K562 (cell line): ENCODE data around the gene VWC2L. TPM values are rescaled to one million over a fixed set of nuclear protein-coding genes. Genes with fewer than 3 reads are reported as not detected.

ENCODE experiments used
- ATAC-seq: fragments of 200-7000 bp; cut with Tn5 transposase; 3 replicates; pipeline ENCODE4 v1.9.1; 2020; ENCODE audit warnings: moderate library complexity
- BruUV-seq: library from RNA; stranded (reverse); fragments of 400-500 nt; replicated peaks from 2 replicates; lab custom pipeline; 2021; lab: Mats Ljungman, UMichigan
- CTCF ChIA-PET: fragments of 300-600 bp; formaldehyde crosslinking; extraction: SDS; loops from one replicate; lab custom pipeline; 2021; ENCODE audit warnings: low intra/inter-chr PET ratio; lab: Yijun Ruan, JAX
- POLR2A ChIA-PET: fragments of 300-600, 350-650 bp; sonication (Branson Sonifier 250); formaldehyde crosslinking; extraction: SDS; loops from one replicate; lab custom pipeline; 2021; ENCODE audit warnings: antibody characterized with exemption, inconsistent platforms; lab: Yijun Ruan, JAX
- DNase-seq, 4 experiments: peaks; one replicate each; pipeline versions ENCODE4 v3.0.0 to v3.0.0-alpha.2; 2011 to 2018; ENCODE audit warnings: low spot score in 3 of 4, mixed read lengths in 3 of 4; ENCODE audit errors: extremely low read depth in 1 of 4
- FAIRE-seq: peaks from 2 replicates; lab custom pipeline; 2011; peaks lifted over from hg19 to GRCh38; lab: Jason Lieb, UNC
- H2AFZ ChIP-seq: 2 replicates; pipeline ENCODE4 v1.6.0; 2011; ENCODE audit warnings: low read depth, low read length, control low read depth, inconsistent platforms
- H3K27ac ChIP-seq: fragments of 200-600 bp; 3 replicates; pipeline ENCODE4 v1.8.0; 2011; ENCODE audit warnings: low read depth, mild to moderate bottlenecking, control low read depth, inconsistent platforms, low read length, moderate library complexity, mixed read lengths; ENCODE audit errors: extremely low read depth
- H3K27me3 ChIP-seq, 2 experiments: fragments of 300-600 bp in 1 of 2; 2 replicates in 1 of 2; 3 replicates in 1 of 2; pipeline versions ENCODE4 v1.6.0 to v1.8.0; 2011; ENCODE audit warnings: inconsistent platforms in 2 of 2, low read length in 2 of 2, mild to moderate bottlenecking in 1 of 2, mixed read lengths in 1 of 2, moderate library complexity in 1 of 2; ENCODE audit not compliant: control insufficient read depth in 2 of 2, insufficient read depth in 2 of 2
- H3K36me3 ChIP-seq: fragments of 300-600 bp; 3 replicates; pipeline ENCODE4 v1.8.0; 2011; ENCODE audit warnings: mild to moderate bottlenecking, low read length, inconsistent platforms; ENCODE audit not compliant: control insufficient read depth, insufficient read depth
- H3K4me1 ChIP-seq, 2 experiments: fragments of 200-600 bp in 1 of 2; replicated peaks in 1 of 2; 2 replicates in 1 of 2; 3 replicates in 1 of 2; pipeline versions ENCODE4 v1.5.1 to v1.8.0; 2011; ENCODE audit warnings: inconsistent platforms in 2 of 2, low read length in 2 of 2, mild to moderate bottlenecking in 1 of 2, mixed read lengths in 1 of 2, moderate library complexity in 1 of 2; ENCODE audit not compliant: control insufficient read depth in 2 of 2, insufficient read depth in 2 of 2
- H3K4me2 ChIP-seq: 2 replicates; pipeline ENCODE4 v1.6.1; 2011; ENCODE audit warnings: low read length, control low read depth, inconsistent platforms, mixed read lengths; ENCODE audit not compliant: insufficient read depth
- H3K4me3 ChIP-seq: fragments of 200-600 bp; sonication (generic), shearing (Covaris generic); 2 replicates; pipeline ENCODE4 v1.5.1; 2016; ENCODE audit warnings: control low read depth, inconsistent platforms
- H3K79me2 ChIP-seq: fragments of 200-600 bp; 3 replicates; pipeline ENCODE4 v1.8.0; 2011; ENCODE audit warnings: low read length, inconsistent platforms; ENCODE audit not compliant: control insufficient read depth, insufficient read depth
- H3K9ac ChIP-seq, 2 experiments: 2 replicates each; pipeline versions ENCODE4 v1.6.0 to v1.6.1; 2011; ENCODE audit warnings: low read depth in 2 of 2, low read length in 2 of 2, control low read depth in 1 of 2, inconsistent platforms in 1 of 2, mild to moderate bottlenecking in 1 of 2, mixed read lengths in 1 of 2; ENCODE audit not compliant: insufficient read depth in 1 of 2
- H3K9me1 ChIP-seq: one replicate; pipeline ENCODE4 v1.6.0; 2011; ENCODE audit warnings: inconsistent platforms, mild to moderate bottlenecking, low read length, moderate library complexity; ENCODE audit not compliant: control insufficient read depth, insufficient read depth
- H3K9me3 ChIP-seq: replicated peaks from 2 replicates; pipeline ENCODE4 v1.5.1; 2011; ENCODE audit warnings: low read depth, low read length, inconsistent platforms; ENCODE audit not compliant: control insufficient read depth, insufficient read depth
- H4K20me1 ChIP-seq: replicated peaks from 2 replicates; pipeline ENCODE4 v1.6.1; 2011; ENCODE audit warnings: low read length, inconsistent platforms, mixed read lengths; ENCODE audit not compliant: control insufficient read depth, insufficient read depth
- CBFA2T2 ChIP-seq: fragments of 450-650 bp; conservative IDR thresholded peaks from 2 replicates; pipeline ENCODE4 v1.6.1; 2017; ENCODE audit warnings: mild to moderate bottlenecking
- DIDO1 ChIP-seq: fragments of 450-650 bp; IDR thresholded peaks from 2 replicates; pipeline ENCODE4 v1.6.1; 2016; ENCODE audit warnings: low read depth, missing biosample characterization, missing genetic modification characterization
- EGR1 ChIP-seq: fragments of 450-650 bp; conservative IDR thresholded peaks from 2 replicates; pipeline ENCODE4 v1.6.1; 2017; ENCODE audit warnings: mild to moderate bottlenecking
- ELF4 ChIP-seq: fragments of 450-650 bp; formaldehyde crosslinking; IDR thresholded peaks from 2 replicates; pipeline ENCODE4 v1.4.0; 2022; ENCODE audit warnings: missing genetic modification characterization
- FOXJ3 ChIP-seq: sonication (generic); formaldehyde crosslinking; IDR thresholded peaks from 2 replicates; pipeline ENCODE4 v1.4.0; 2020; ENCODE audit warnings: mild to moderate bottlenecking, missing genetic modification reagents
- RBM34 ChIP-seq: fragments of 200-400 bp; formaldehyde crosslinking; IDR thresholded peaks from 2 replicates; pipeline ENCODE4 v1.6.1; 2018; ENCODE audit warnings: low read length, borderline replicate concordance; ENCODE audit not compliant: insufficient read depth
- RUNX1 ChIP-seq: sonication (generic); IDR thresholded peaks from 2 replicates; pipeline ENCODE4 v1.6.1; 2016; ENCODE audit warnings: antibody characterized with exemption, low read depth
- TCF7L2 ChIP-seq: fragments of 150-350 bp; IDR thresholded peaks from 2 replicates; pipeline ENCODE4 v1.6.1; 2016; ENCODE audit warnings: low read depth, mild to moderate bottlenecking, low read length, moderate library complexity
- WGBS: fragments of 100-300 bp; shearing (Covaris generic); methylation state at CpG from one replicate; pipeline ENCODE4 v1.1.6; 2016; ENCODE audit warnings: low coverage, mixed read lengths; ENCODE audit not compliant: insufficient coverage; ENCODE audit errors: missing lambda C conversion rate; 5-methylcytosine and 5-hydroxymethylcytosine counted together
- in situ Hi-C: fragments of 300-500 bp; cut with MboI; formaldehyde crosslinking; loops from 4 replicates; pipeline ENCODE4 v1.15.0; 2018; ENCODE audit warnings: inconsistent platforms, mixed read lengths
- intact Hi-C: fragments of 100-400 bp; cut with micrococcal nuclease; formaldehyde crosslinking; loops from 2 replicates; pipeline ENCODE4 v1.14.2; 2022
- polyA plus RNA-seq, 8 experiments: library from polyadenylated mRNA; depleted of rRNA in 4 of 8; stranded (reverse) in 5 of 8; unstranded in 3 of 8; fragments of >200 nt; fragmentation: Nextera tagmentation in 2 of 8; fragmentation: Illumina TruSeq in 1 of 8; extraction: Ambion mirVana in 2 of 8; extraction: Trizol in 1 of 8; gene quantifications; 2 replicates each; pipeline versions ENCODE4 v1.2.1 to v1.2.3, GENCODE V29; 2011 to 2014; ENCODE audit warnings: inconsistent platforms in 1 of 8, missing spikeins in 1 of 8
- total RNA-seq, 7 experiments: library from RNA; depleted of rRNA in 6 of 7; stranded (reverse); fragments of >200 nt in 6 of 7; fragmentation: Illumina TruSeq in 2 of 7; extraction: Trizol in 2 of 7; gene quantifications; 2 replicates each; pipeline versions ENCODE4 v1.2.1 to v1.2.3, GENCODE V29; 2011 to 2021; ENCODE audit warnings: low replicate concordance in 1 of 7
- TF ChIP-seq, protein P1 (sequence below): fragments of 450-650 bp; IDR thresholded peaks from 2 replicates; pipeline ENCODE4 v1.6.1; 2018; ENCODE audit not compliant: partially characterized antibody

The VWC2L gene
- total and polyA plus RNA-seq, 9 of the 15 experiments (the other 6 are each of a cell fraction or from before 2014, with no cell fraction given), result not detected

DNA sequence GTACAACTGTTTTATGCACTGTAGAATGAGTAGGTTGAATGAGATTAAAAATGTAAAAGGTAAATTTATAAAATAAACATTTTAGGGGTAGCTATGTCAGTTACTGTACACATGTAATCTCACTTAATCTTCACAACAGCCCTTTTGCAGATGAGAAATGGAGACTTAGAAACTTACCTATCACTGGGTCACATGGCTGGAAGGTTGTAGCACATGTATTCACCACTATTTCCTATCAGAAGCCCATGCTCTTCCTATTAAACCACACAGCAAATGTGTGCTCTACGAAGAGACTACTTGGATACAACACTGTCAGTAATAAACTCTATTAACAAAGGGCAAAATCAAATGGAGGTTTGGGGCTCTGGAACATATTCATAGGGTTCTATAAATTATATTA is 60.5 kb downstream of the VWC2L start:
- intact Hi-C loops (no loop called here), in situ Hi-C loops (no loop called here)
- ChIA-PET POLR2A (no interaction called here), CTCF (no interaction called here)
- no TSS peak for BruUV-seq
- H4K20me1 ChIP-seq, result no peaks in the 10 kb centered on the region
- H3K4me3 ChIP-seq, result no peak overlapping the region
- no peak overlapping the region for H3K27ac ChIP-seq
- H3K27me3 ChIP-seq, result no peaks in the 10 kb centered on the region
- H3K9me1 ChIP-seq, result no peaks in the 10 kb centered on the region
- DNase-seq (no peak), FAIRE-seq (no peak), ATAC-seq (no peak)
- H2AFZ ChIP-seq, result no peak overlapping the region
- H3K4me2 ChIP-seq, result no peak overlapping the region
- 0% methylated on average over 1 of the region's 1 CpG for WGBS
- TF ChIP-seq TCF7L2, result no peak
- TF ChIP-seq, protein P1, sequence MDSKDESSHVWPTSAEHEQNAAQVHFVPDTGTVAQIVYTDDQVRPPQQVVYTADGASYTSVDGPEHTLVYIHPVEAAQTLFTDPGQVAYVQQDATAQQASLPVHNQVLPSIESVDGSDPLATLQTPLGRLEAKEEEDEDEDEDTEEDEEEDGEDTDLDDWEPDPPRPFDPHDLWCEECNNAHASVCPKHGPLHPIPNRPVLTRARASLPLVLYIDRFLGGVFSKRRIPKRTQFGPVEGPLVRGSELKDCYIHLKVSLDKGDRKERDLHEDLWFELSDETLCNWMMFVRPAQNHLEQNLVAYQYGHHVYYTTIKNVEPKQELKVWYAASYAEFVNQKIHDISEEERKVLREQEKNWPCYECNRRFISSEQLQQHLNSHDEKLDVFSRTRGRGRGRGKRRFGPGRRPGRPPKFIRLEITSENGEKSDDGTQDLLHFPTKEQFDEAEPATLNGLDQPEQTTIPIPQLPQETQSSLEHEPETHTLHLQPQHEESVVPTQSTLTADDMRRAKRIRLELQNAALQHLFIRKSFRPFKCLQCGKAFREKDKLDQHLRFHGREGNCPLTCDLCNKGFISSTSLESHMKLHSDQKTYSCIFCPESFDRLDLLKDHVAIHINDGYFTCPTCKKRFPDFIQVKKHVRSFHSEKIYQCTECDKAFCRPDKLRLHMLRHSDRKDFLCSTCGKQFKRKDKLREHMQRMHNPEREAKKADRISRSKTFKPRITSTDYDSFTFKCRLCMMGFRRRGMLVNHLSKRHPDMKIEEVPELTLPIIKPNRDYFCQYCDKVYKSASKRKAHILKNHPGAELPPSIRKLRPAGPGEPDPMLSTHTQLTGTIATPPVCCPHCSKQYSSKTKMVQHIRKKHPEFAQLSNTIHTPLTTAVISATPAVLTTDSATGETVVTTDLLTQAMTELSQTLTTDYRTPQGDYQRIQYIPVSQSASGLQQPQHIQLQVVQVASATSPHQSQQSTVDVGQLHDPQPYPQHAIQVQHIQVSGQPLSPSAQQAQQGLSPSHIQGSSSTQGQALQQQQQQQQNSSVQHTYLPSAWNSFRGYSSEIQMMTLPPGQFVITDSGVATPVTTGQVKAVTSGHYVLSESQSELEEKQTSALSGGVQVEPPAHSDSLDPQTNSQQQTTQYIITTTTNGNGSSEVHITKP, result no peak
- TF ChIP-seq EGR1, result no peak
- no peak for TF ChIP-seq ELF4 (CRISPR knock-in tag)
- no peak for TF ChIP-seq FOXJ3 (CRISPR knock-in tag)
- TF ChIP-seq RUNX1, result no peak
- no peak for TF ChIP-seq RBM34
- TF ChIP-seq CBFA2T2, result no peak
- TF ChIP-seq DIDO1 (tag), result no peak
- no peaks in the 10 kb centered on the region for H3K36me3 ChIP-seq
- no peaks in the 10 kb centered on the region for H3K79me2 ChIP-seq
- H3K4me1 ChIP-seq, result no peaks in the 10 kb centered on the region
- no peak overlapping the region for H3K9ac ChIP-seq
- no peaks in the 10 kb centered on the region for H3K9me3 ChIP-seq
